PFSK-1 (cell line): ENCODE measurements around the gene CBR3.

Experiments
- FOXP2 ChIP-seq: optimal IDR thresholded peaks from 2 replicates; pipeline ENCODE3; 2011; ENCODE audit warnings: borderline replicate concordance, control low read depth, inconsistent platforms; ENCODE audit not compliant: insufficient read depth; ENCODE audit errors: extremely low read length, extremely low read depth
- POLR2AphosphoS5 ChIP-seq: IDR thresholded peaks from 2 replicates; pipeline ENCODE4 v1.6.1; 2012; ENCODE audit warnings: low read depth, mild to moderate bottlenecking, control low read depth, low read length, moderate library complexity
- SIN3A ChIP-seq: IDR thresholded peaks from 2 replicates; pipeline ENCODE4 v1.6.1; 2012; ENCODE audit warnings: mild to moderate bottlenecking, low read length, moderate library complexity, borderline replicate concordance; ENCODE audit not compliant: insufficient read depth
- TAF1 ChIP-seq: IDR thresholded peaks from 2 replicates; pipeline ENCODE4 v1.6.1; 2012; ENCODE audit warnings: low read length, control low read depth, borderline replicate concordance; ENCODE audit not compliant: insufficient read depth
- TF ChIP-seq, protein P1 (sequence below), 2 experiments: IDR thresholded peaks; 2 replicates each; pipeline versions ENCODE4 v1.6.1 to v1.8.0; 2011 to 2012; ENCODE audit warnings: low read depth in 2 of 2, low read length in 2 of 2, control low read depth in 1 of 2, inconsistent platforms in 1 of 2, mild to moderate bottlenecking in 1 of 2, moderate library complexity in 1 of 2; ENCODE audit not compliant: insufficient read depth in 1 of 2

DNA sequence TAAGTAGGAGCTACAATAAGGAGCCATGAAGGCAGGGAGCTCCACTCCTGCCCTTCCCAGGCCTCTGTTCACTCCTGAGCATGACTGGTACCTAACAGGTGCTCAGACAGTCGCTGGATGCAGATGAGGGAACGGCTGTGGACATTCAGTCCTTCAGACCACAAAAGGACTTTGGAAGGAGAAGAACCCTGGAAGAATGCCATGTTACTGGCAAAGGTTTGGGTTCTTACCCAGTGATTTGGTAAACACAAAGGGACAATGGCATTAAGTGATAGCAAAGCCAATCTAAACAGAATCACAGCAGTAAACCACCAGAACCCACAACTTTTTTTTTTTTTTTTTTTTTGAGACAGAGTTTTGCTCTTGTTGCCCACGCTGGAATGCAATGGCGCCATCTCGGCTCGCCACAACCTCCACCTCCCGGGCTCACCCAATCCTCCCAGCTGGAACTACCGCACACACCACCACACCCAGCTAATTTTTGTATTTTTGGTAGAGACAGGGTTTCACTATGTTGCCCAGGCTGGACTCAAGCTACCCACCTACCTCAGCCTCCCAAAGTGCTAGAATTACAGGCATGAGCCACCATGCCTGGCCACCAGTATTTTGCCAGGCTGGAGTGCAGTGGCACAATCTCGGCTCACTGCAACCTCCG is 7.5 kb upstream of the CBR3 start:
- TF ChIP-seq, protein P1, sequence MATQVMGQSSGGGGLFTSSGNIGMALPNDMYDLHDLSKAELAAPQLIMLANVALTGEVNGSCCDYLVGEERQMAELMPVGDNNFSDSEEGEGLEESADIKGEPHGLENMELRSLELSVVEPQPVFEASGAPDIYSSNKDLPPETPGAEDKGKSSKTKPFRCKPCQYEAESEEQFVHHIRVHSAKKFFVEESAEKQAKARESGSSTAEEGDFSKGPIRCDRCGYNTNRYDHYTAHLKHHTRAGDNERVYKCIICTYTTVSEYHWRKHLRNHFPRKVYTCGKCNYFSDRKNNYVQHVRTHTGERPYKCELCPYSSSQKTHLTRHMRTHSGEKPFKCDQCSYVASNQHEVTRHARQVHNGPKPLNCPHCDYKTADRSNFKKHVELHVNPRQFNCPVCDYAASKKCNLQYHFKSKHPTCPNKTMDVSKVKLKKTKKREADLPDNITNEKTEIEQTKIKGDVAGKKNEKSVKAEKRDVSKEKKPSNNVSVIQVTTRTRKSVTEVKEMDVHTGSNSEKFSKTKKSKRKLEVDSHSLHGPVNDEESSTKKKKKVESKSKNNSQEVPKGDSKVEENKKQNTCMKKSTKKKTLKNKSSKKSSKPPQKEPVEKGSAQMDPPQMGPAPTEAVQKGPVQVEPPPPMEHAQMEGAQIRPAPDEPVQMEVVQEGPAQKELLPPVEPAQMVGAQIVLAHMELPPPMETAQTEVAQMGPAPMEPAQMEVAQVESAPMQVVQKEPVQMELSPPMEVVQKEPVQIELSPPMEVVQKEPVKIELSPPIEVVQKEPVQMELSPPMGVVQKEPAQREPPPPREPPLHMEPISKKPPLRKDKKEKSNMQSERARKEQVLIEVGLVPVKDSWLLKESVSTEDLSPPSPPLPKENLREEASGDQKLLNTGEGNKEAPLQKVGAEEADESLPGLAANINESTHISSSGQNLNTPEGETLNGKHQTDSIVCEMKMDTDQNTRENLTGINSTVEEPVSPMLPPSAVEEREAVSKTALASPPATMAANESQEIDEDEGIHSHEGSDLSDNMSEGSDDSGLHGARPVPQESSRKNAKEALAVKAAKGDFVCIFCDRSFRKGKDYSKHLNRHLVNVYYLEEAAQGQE (IDR thresholded peaks at IDR 0.05; ENCODE audit: insufficient read depth in 1 of 2, low read depth in 2 of 2, low read length in 2 of 2), result no peak
- TF ChIP-seq POLR2AphosphoS5 (no peak), TAF1 (no peak), SIN3A (no peak), FOXP2 (no peak)
